ENCODE measurements around the gene HES1.

Gene HES1

DNA sequence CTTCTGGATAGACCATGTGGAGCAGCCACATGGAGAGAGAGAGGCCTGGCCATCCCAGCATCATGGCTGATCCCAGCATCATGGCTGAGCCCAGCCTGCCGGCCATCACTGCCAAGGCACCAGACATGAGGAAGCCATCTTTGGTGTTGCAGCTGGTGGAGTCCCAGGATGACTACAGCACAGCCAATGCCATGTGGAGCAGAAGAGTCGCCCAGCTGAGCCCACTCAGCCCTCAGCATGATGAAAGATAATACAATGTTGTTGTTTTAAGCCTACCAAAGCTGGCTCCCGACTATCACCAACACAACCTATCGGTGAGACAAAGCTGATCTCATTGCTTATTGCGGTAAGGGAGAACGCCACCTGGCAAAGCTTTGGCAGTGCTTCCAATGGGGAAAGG, 18.4 kb downstream of the HES1 start:
- Histone ChIP-seq H3K27ac (replicated peaks) (no peak overlapping the region), H3K4me3 (replicated peaks; ENCODE audit: insufficient read depth, low read length) (no peak overlapping the region), H3K27me3 (ENCODE audit: insufficient read depth, poor library complexity, severe bottlenecking) (no peaks in the 10 kb centered on the region)
- no peak for DNase-seq (ENCODE audit: low read depth in 1 of 2, low spot score in 1 of 2)
- TF ChIP-seq GABPA (IDR thresholded peaks at IDR 0.05; ENCODE audit: low read depth) (no peak), SPI1 (IDR thresholded peaks at IDR 0.05; ENCODE audit: borderline replicate concordance, low read depth) (no peak), POLR2AphosphoS5 (IDR thresholded peaks at IDR 0.05; ENCODE audit: low read depth) (no peak), REST (IDR thresholded peaks at IDR 0.05; ENCODE audit: insufficient replicate concordance, low read depth) (no peak)
- TF ChIP-seq, protein P1, sequence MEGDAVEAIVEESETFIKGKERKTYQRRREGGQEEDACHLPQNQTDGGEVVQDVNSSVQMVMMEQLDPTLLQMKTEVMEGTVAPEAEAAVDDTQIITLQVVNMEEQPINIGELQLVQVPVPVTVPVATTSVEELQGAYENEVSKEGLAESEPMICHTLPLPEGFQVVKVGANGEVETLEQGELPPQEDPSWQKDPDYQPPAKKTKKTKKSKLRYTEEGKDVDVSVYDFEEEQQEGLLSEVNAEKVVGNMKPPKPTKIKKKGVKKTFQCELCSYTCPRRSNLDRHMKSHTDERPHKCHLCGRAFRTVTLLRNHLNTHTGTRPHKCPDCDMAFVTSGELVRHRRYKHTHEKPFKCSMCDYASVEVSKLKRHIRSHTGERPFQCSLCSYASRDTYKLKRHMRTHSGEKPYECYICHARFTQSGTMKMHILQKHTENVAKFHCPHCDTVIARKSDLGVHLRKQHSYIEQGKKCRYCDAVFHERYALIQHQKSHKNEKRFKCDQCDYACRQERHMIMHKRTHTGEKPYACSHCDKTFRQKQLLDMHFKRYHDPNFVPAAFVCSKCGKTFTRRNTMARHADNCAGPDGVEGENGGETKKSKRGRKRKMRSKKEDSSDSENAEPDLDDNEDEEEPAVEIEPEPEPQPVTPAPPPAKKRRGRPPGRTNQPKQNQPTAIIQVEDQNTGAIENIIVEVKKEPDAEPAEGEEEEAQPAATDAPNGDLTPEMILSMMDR (IDR thresholded peaks at IDR 0.05; ENCODE audit: insufficient read depth, low read length) = no peak

GRCh38 chr3:194156095-194156494, 20.1 kb downstream of the HES1 start:
- TF ChIP-seq POLR2AphosphoS5 (IDR thresholded peaks at IDR 0.05; ENCODE audit: low read depth) = no peak
- TF ChIP-seq, protein P1 (IDR thresholded peaks at IDR 0.05; ENCODE audit: insufficient read depth, low read length) = no peak
- TF ChIP-seq SPI1 (IDR thresholded peaks at IDR 0.05; ENCODE audit: borderline replicate concordance, low read depth) = no peak
- no peak for TF ChIP-seq REST (IDR thresholded peaks at IDR 0.05; ENCODE audit: insufficient replicate concordance, low read depth)
- TF ChIP-seq GABPA (IDR thresholded peaks at IDR 0.05; ENCODE audit: low read depth) = no peak
- Histone ChIP-seq H3K27ac (replicated peaks) (no peak overlapping the region), H3K27me3 (ENCODE audit: insufficient read depth, poor library complexity, severe bottlenecking) (no peaks in the 10 kb centered on the region), H3K4me3 (replicated peaks; ENCODE audit: insufficient read depth, low read length) (no peak overlapping the region)
- DNase-seq (ENCODE audit: low read depth in 1 of 2, low spot score in 1 of 2) = no peak

DNA sequence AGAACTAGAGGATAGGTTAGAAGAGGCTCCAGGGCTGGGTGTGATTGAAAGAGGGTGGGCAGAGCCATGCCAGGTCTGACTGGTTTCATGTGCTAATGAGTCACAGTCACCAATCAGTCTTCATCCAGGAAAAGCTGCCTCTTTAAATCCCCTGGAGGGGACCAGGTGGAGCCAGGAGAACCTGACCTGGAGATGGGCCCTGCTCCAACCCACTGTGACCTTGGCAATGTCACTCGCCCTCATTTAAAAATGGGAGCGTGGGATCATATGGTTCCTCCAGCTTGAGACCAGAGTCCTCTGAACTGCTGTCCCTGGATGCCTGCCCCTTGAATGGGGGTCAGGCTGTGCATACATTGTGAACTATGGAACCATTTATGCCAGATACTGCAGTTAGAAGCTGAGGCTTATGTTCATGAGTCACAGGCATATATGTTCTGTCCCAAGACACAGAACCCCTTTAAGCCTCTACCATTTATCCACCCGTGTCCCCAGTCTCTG, 23.0 kb downstream of the HES1 start:
- Histone ChIP-seq H3K27ac (replicated peaks) (no peak overlapping the region), H3K4me3 (replicated peaks; ENCODE audit: insufficient read depth, low read length) (no peak overlapping the region), H3K27me3 (ENCODE audit: insufficient read depth, poor library complexity, severe bottlenecking) (no peaks in the 10 kb centered on the region)
- DNase-seq (ENCODE audit: low read depth in 1 of 2, low spot score in 1 of 2) = no peak
- TF ChIP-seq GABPA (IDR thresholded peaks at IDR 0.05; ENCODE audit: low read depth) = no peak

DNA sequence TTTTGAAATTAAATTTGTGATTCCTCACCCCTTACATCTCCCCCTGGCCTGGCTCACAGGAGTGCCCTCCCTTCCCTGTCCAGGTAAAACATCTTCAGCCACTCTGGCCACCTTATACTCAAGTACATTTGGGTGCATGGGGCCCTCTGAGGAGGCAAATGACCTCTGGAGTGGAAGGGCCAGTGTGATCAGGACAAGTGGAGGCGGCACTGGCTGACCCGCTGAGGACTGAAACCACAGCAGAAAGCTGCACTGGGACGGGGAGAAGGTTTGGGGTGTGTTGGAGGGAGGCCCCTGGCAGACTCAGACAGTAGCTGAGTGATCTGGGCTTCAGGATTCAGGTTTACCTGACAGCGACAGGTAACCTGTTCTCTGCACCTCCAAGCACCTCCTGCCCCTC, 24.2 kb downstream of the HES1 start:
- H3K4me3 ChIP-seq (replicated peaks; ENCODE audit: insufficient read depth, low read length) = no peak overlapping the region
- H3K27ac ChIP-seq (replicated peaks) = no peak overlapping the region
- TF ChIP-seq REST (IDR thresholded peaks at IDR 0.05; ENCODE audit: insufficient replicate concordance, low read depth) = no peak
- no peak for TF ChIP-seq GABPA (IDR thresholded peaks at IDR 0.05; ENCODE audit: low read depth)
- TF ChIP-seq, protein P1 (IDR thresholded peaks at IDR 0.05; ENCODE audit: insufficient read depth, low read length) = no peak
- no peak for TF ChIP-seq POLR2AphosphoS5 (IDR thresholded peaks at IDR 0.05; ENCODE audit: low read depth)
- TF ChIP-seq SPI1 (IDR thresholded peaks at IDR 0.05; ENCODE audit: borderline replicate concordance, low read depth) = no peak
- no peaks in the 10 kb centered on the region for H3K27me3 ChIP-seq (ENCODE audit: insufficient read depth, poor library complexity, severe bottlenecking)
- no peak for DNase-seq (ENCODE audit: low read depth in 1 of 2, low spot score in 1 of 2)
